HL-60 (cell line): ENCODE measurements around the gene FGGY.

ENCODE experiments used
- DNase-seq, 2 experiments: peaks; one replicate each; pipeline ENCODE4 v3.0.0-alpha.2; 2010 to 2020; ENCODE audit warnings: low read depth in 1 of 2, low spot score in 1 of 2
- H3K27ac ChIP-seq: fragments of 250-450 bp; sonication (Bioruptor Pico); replicated peaks from 2 replicates; pipeline ENCODE4 v1.5.1; 2020; ENCODE audit warnings: mild to moderate bottlenecking, moderate library complexity
- H3K27me3 ChIP-seq: fragments of 250-450 bp; sonication (Bioruptor Pico); 2 replicates; pipeline ENCODE4 v1.5.1; 2021; ENCODE audit warnings: mild to moderate bottlenecking, moderate library complexity; ENCODE audit not compliant: insufficient read depth, poor library complexity, severe bottlenecking
- H3K4me3 ChIP-seq: replicated peaks from 2 replicates; pipeline ENCODE4 v1.5.1; 2011; ENCODE audit warnings: mild to moderate bottlenecking, control low read depth, low read length; ENCODE audit not compliant: insufficient read depth
- CTCF ChIP-seq: IDR thresholded peaks from one replicate; pipeline ENCODE4 v1.5.1; 2011; ENCODE audit warnings: low read length, control low read depth, inconsistent platforms; ENCODE audit not compliant: insufficient read depth
- GABPA ChIP-seq: IDR thresholded peaks from 2 replicates; pipeline ENCODE4 v1.6.1; 2012; ENCODE audit warnings: low read depth
- POLR2AphosphoS5 ChIP-seq: IDR thresholded peaks from 2 replicates; pipeline ENCODE4 v1.6.1; 2012; ENCODE audit warnings: low read depth
- SPI1 ChIP-seq: IDR thresholded peaks from 2 replicates; pipeline ENCODE4 v1.6.1; 2012; ENCODE audit warnings: low read depth, mild to moderate bottlenecking, borderline replicate concordance
- TF ChIP-seq, protein P1 (sequence below): IDR thresholded peaks from 2 replicates; pipeline ENCODE4 v1.6.1; 2012; ENCODE audit warnings: low read depth; ENCODE audit not compliant: insufficient replicate concordance

FGGY gene

DNA sequence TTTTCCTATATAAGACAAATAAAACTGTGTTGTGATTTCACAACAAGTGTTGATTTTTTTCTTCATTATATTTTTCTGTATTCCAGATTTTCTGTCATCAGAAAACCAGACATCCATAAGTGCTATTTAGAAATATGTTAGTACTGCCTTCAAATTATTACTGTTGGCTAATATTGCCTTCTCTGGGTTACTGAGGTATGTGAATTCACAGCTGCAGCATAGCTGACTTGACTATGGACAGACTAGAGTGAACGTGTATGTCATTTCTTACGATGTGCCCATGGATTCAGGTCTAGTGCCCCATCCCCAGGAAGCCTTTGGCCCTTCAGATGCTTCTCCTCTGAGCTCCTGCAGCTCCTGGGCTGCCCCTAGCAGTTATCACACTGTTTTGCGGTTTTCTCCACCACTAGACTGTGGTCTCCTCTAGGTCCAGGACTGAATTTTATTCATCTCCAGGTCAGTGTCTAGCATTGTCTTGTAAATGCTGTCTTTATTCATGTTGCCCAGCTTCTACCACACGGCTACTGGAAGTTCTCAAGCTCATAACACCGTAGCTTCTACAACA, 118.5 kb downstream of the FGGY start:
- no peaks in the 10 kb centered on the region for H3K27me3 ChIP-seq
- H3K4me3 ChIP-seq, result no peak overlapping the region
- TF ChIP-seq CTCF, result no peak
- DNase-seq, result no peak
- H3K27ac ChIP-seq, result no peak overlapping the region

GRCh38 chr1:59415881-59416280, 119.0 kb downstream of the FGGY start:
- DNase-seq, result no peak
- TF ChIP-seq, protein P1, sequence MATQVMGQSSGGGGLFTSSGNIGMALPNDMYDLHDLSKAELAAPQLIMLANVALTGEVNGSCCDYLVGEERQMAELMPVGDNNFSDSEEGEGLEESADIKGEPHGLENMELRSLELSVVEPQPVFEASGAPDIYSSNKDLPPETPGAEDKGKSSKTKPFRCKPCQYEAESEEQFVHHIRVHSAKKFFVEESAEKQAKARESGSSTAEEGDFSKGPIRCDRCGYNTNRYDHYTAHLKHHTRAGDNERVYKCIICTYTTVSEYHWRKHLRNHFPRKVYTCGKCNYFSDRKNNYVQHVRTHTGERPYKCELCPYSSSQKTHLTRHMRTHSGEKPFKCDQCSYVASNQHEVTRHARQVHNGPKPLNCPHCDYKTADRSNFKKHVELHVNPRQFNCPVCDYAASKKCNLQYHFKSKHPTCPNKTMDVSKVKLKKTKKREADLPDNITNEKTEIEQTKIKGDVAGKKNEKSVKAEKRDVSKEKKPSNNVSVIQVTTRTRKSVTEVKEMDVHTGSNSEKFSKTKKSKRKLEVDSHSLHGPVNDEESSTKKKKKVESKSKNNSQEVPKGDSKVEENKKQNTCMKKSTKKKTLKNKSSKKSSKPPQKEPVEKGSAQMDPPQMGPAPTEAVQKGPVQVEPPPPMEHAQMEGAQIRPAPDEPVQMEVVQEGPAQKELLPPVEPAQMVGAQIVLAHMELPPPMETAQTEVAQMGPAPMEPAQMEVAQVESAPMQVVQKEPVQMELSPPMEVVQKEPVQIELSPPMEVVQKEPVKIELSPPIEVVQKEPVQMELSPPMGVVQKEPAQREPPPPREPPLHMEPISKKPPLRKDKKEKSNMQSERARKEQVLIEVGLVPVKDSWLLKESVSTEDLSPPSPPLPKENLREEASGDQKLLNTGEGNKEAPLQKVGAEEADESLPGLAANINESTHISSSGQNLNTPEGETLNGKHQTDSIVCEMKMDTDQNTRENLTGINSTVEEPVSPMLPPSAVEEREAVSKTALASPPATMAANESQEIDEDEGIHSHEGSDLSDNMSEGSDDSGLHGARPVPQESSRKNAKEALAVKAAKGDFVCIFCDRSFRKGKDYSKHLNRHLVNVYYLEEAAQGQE, result no peak
- TF ChIP-seq SPI1, result no peak
- Histone ChIP-seq H3K27me3 (no peaks in the 10 kb centered on the region), H3K27ac (no peak overlapping the region), H3K4me3 (no peak overlapping the region)

GRCh38 chr1:59417406-59417805, 120.5 kb downstream of the FGGY start:
- Histone ChIP-seq H3K4me3 (no peak overlapping the region), H3K27me3 (no peaks in the 10 kb centered on the region), H3K27ac (no peak overlapping the region)
- DNase-seq, result no peak
- TF ChIP-seq SPI1, result no peak
- TF ChIP-seq CTCF, result no peak
- TF ChIP-seq, protein P1, result no peak
- no peak for TF ChIP-seq POLR2AphosphoS5
- TF ChIP-seq GABPA, result no peak

GRCh38 chr1:59418363-59419144, 121.7 kb downstream of the FGGY start:
- DNase-seq, result no peak
- Histone ChIP-seq H3K27me3 (no peaks in the 10 kb centered on the region), H3K27ac (no peak overlapping the region), H3K4me3 (no peak overlapping the region)
- TF ChIP-seq, protein P1, result no peak
- no peak for TF ChIP-seq GABPA
- no peak for TF ChIP-seq POLR2AphosphoS5
- no peak for TF ChIP-seq SPI1
- TF ChIP-seq CTCF, result no peak
